ENCODE results near the gene ASB13. TPM values are rescaled to one million over a fixed set of nuclear protein-coding genes. Genes with fewer than 3 reads are reported as not detected.

The ASB13 gene
- total and polyA plus RNA-seq, 2 of the 13 experiments (the other 11 are each of a cell fraction or from before 2014, with no cell fraction given) = 9.3 to 15.4 TPM

- TF ChIP-seq ZNF235 (CRISPR knock-in tag; IDR thresholded peaks at IDR 0.05; ENCODE audit: borderline replicate concordance) = no peak
- TF ChIP-seq PCBP1 (IDR thresholded peaks at IDR 0.05; ENCODE audit: borderline replicate concordance, low read depth, low read length) = no peak
- no peak for TF ChIP-seq ZNF343 (CRISPR knock-in tag; IDR thresholded peaks at IDR 0.05)
- TF ChIP-seq CENPX (CRISPR knock-in tag; IDR thresholded peaks at IDR 0.05) = no peak
- no peak; the same call in 1 of the 2 replicates for TF ChIP-seq BHLHE40 (IDR thresholded peaks at IDR 0.05; ENCODE audit: low read length)
- TF ChIP-seq ZNF326 (CRISPR knock-in tag; IDR thresholded peaks at IDR 0.05; ENCODE audit: borderline replicate concordance) = no peak
- TF ChIP-seq ATF5 (CRISPR knock-in tag; IDR thresholded peaks at IDR 0.05; ENCODE audit: low read depth) = no peak
- peak; percentile 39 for TF ChIP-seq YY1 (IDR thresholded peaks at IDR 0.05; ENCODE audit: insufficient read depth, insufficient replicate concordance, low read depth, low read length)
- TF ChIP-seq TFDP2 (CRISPR knock-in tag; IDR thresholded peaks at IDR 0.05) = peak; percentile 89
- TF ChIP-seq ZNF224 (CRISPR knock-in tag; IDR thresholded peaks at IDR 0.05) = no peak
- TF ChIP-seq KLF9 (CRISPR knock-in tag; IDR thresholded peaks at IDR 0.05; ENCODE audit: low read depth) = no peak
- no peak for TF ChIP-seq SP2 (CRISPR knock-in tag; IDR thresholded peaks at IDR 0.05)
- TF ChIP-seq KLF16 (CRISPR knock-in tag; IDR thresholded peaks at IDR 0.05) = peak in 1 of 2 experiments; percentile 78; a peak in 2 of 4 replicates
- TF ChIP-seq AGO1 (IDR thresholded peaks at IDR 0.05; ENCODE audit: low read depth, low read length, poor library complexity, severe bottlenecking) = peak; percentile 60
- no peak for TF ChIP-seq PREB (CRISPR knock-in tag; IDR thresholded peaks at IDR 0.05)
- no peak for TF ChIP-seq HNRNPUL1 (IDR thresholded peaks at IDR 0.05; ENCODE audit: low read depth, low read length)
- peak; percentile 77; the same call in 1 of the 2 replicates for TF ChIP-seq AHR (CRISPR knock-in tag; IDR thresholded peaks at IDR 0.05)
- TF ChIP-seq THAP9 (CRISPR knock-in tag; IDR thresholded peaks at IDR 0.05; ENCODE audit: borderline replicate concordance) = peak; percentile 58; the same call in 1 of the 2 replicates
- 0 out of 2 replicates have a peak, but pooled peaks have one; percentile 57 for TF ChIP-seq ZNF253 (CRISPR knock-in tag; IDR thresholded peaks at IDR 0.05; ENCODE audit: borderline replicate concordance)
- TF ChIP-seq ZNF367 (CRISPR knock-in tag; IDR thresholded peaks at IDR 0.05; ENCODE audit: borderline replicate concordance) = peak; percentile 78; the same call in 1 of the 2 replicates
- TF ChIP-seq MEIS2 (CRISPR knock-in tag; IDR thresholded peaks at IDR 0.05) = peak; percentile 83
- no peak for TF ChIP-seq ZNF562 (CRISPR knock-in tag; IDR thresholded peaks at IDR 0.05; ENCODE audit: borderline replicate concordance)
These were observed 26.3 kb upstream of the ASB13 start (continued) for GRCh38 chr10:5692461-5693358.
